GM12864 (cell line): Measurements from ENCODE around the gene TGM4.

Experiments used
- DNase-seq: peaks from one replicate; pipeline ENCODE4 v3.0.0-alpha.2; 2011; ENCODE audit warnings: low read depth
- H3K4me3 ChIP-seq: 2 replicates; pipeline ENCODE4 v1.5.1; 2011; ENCODE audit warnings: mild to moderate bottlenecking, low read depth, low read length, control low read depth
- CTCF ChIP-seq: IDR thresholded peaks from 2 replicates; pipeline ENCODE4 v1.5.1; 2011; ENCODE audit warnings: low read depth, mild to moderate bottlenecking, moderate library complexity, low read length, control low read depth, inconsistent platforms; ENCODE audit errors: missing control alignments

The TGM4 gene

DNA sequence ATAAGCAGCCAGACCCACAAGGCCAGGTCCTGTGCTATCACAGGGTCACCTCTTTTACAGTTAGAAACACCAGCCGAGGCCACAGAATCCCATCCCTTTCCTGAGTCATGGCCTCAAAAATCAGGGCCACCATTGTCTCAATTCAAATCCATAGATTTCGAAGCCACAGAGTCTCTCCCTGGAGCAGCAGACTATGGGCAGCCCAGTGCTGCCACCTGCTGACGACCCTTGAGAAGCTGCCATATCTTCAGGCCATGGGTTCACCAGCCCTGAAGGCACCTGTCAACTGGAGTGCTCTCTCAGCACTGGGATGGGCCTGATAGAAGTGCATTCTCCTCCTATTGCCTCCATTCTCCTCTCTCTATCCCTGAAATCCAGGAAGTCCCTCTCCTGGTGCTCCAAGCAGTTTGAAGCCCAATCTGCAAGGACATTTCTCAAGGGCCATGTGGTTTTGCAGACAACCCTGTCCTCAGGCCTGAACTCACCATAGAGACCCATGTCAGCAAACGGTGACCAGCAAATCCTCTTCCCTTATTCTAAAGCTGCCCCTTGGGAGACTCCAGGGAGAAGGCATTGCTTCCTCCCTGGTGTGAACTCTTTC, 39.6 kb downstream of the TGM4 start:
- peak; percentile 90 for TF ChIP-seq CTCF
- DNase-seq, result no peak

DNA sequence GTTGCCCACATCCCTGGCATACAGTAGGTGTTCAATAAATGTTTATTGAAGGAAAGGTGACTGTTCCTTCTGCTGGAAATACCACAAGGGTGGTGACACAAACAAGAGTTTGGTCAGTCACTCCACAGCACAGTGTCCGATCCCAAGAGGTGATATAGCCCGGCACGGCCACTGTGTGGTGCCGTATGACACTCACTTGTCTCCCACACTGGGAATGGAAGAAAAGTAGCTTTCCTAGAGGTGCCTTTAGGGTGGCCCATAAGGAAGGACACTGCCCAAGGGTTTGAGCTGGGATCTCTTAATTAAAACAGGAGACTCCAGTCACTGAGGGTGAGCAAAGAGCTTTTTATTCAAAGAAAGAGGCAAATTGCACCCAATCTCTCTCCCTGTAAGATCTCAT, 40.5 kb downstream of the TGM4 start:
- no peak for DNase-seq
- peak; percentile 49 for TF ChIP-seq CTCF
- no peak overlapping the region for H3K4me3 ChIP-seq

More for the DNA sequence above, 39.6 kb downstream of the TGM4 start:
- H3K4me3 ChIP-seq, result no peak overlapping the region

GRCh38 chr3:44915702-44916438, 41.5 kb downstream of the TGM4 start:
- DNase-seq, result no peak
- TF ChIP-seq CTCF, result no peak
- H3K4me3 ChIP-seq, result no peak overlapping the region

DNA sequence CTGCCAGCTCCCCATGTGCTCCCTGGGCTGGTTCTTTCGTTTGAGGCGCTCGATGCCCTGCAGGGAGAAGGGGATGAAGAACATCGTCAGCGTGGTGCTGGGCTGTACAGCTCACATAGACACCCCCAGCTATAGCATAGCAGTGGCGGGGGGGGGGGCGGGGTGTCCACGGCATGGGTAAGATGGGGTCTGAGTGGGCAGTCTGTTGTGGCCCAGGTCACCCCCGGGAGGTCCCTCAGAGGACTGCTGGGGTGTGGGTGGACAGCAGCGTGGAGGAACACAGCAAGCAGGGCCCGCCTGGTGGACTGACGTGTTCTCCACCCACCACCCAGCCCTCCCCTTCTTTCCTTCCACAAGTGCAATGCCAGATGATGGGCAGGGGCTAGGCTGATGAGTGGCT, 43.7 kb downstream of the TGM4 start:
- DNase-seq, result no peak
- H3K4me3 ChIP-seq, result no peak overlapping the region
- no peak for TF ChIP-seq CTCF

- TF ChIP-seq CTCF, result no peak
- no peak for DNase-seq
- no peak overlapping the region for H3K4me3 ChIP-seq
Observed at GRCh38 chr3:44918581-44918980, 44.2 kb downstream of the TGM4 start.

GRCh38 chr3:44920081-44920480, 45.7 kb downstream of the TGM4 start:
- TF ChIP-seq CTCF, result no peak
- DNase-seq, result no peak
- no peak overlapping the region for H3K4me3 ChIP-seq
